ENCODE data around the gene SRP14.

GRCh38 chr15:40045572-40046217, 6.7 kb upstream of the SRP14 start:
- TF ChIP-seq, protein P1, sequence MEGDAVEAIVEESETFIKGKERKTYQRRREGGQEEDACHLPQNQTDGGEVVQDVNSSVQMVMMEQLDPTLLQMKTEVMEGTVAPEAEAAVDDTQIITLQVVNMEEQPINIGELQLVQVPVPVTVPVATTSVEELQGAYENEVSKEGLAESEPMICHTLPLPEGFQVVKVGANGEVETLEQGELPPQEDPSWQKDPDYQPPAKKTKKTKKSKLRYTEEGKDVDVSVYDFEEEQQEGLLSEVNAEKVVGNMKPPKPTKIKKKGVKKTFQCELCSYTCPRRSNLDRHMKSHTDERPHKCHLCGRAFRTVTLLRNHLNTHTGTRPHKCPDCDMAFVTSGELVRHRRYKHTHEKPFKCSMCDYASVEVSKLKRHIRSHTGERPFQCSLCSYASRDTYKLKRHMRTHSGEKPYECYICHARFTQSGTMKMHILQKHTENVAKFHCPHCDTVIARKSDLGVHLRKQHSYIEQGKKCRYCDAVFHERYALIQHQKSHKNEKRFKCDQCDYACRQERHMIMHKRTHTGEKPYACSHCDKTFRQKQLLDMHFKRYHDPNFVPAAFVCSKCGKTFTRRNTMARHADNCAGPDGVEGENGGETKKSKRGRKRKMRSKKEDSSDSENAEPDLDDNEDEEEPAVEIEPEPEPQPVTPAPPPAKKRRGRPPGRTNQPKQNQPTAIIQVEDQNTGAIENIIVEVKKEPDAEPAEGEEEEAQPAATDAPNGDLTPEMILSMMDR (IDR thresholded peaks at IDR 0.05), result no peak
- no peak for TF ChIP-seq ZFX (IDR thresholded peaks at IDR 0.05; ENCODE audit: borderline replicate concordance)
